PC-3 (cell line): ENCODE data around the gene USO1. TPM values are rescaled to one million over a fixed set of nuclear protein-coding genes. Genes with fewer than 3 reads are reported as not detected.
A peak's percentile ranks its signal among the peaks of the same experiment; 100 is the strongest.
"Not testable (repeated sequence)": the region's sequence is repeated elsewhere in the genome, so short reads cannot be mapped to it uniquely, and the experiment has no call there.

Experiments
- ATAC-seq: fragments of 200-7000 bp; cut with Tn5 transposase; 2 replicates; pipeline ENCODE4 v1.9.1; 2020; ENCODE audit warnings: mild to moderate bottlenecking, moderate library complexity
- BruUV-seq: library from RNA; stranded (reverse); fragments of 400-500 nt; replicated peaks from 2 replicates; lab custom pipeline; 2021; lab: Mats Ljungman, UMichigan
- CTCF ChIA-PET: fragments of 300-600 bp; sonication (Branson Sonifier 250); formaldehyde crosslinking; loops from one replicate; lab custom pipeline; 2022; ENCODE audit warnings: antibody characterized with exemption; lab: Charles Lee
- POLR2A ChIA-PET: fragments of 300-600 bp; sonication (Branson Sonifier 250); formaldehyde crosslinking; loops from one replicate; lab custom pipeline; 2022; ENCODE audit warnings: antibody characterized with exemption; ENCODE audit not compliant: unreplicated experiment; lab: Charles Lee
- DNase-seq: peaks from one replicate; pipeline ENCODE4 v3.0.0-alpha.2; 2015
- H2AFZ ChIP-seq: fragments of 300-600 bp; sonication (generic); 2 replicates; pipeline ENCODE4 v1.6.0; 2016; ENCODE audit warnings: antibody characterized with exemption, low read length
- H3F3A ChIP-seq: fragments of 300-600 bp; sonication (generic); one replicate; pipeline ENCODE4 v1.6.0; 2017; ENCODE audit warnings: antibody characterized with exemption, low read length, control low read depth, mild to moderate bottlenecking; ENCODE audit not compliant: unreplicated experiment
- H3K27ac ChIP-seq: fragments of 300-600 bp; sonication (generic); 2 replicates; pipeline ENCODE4 v1.5.1; 2016; ENCODE audit warnings: mild to moderate bottlenecking, low read length
- H3K27me3 ChIP-seq: fragments of 300-600 bp; sonication (generic); 2 replicates; pipeline ENCODE4 v1.6.1; 2016; ENCODE audit warnings: low read length, mixed read lengths
- H3K36me3 ChIP-seq: fragments of 300-600 bp; sonication (generic); 2 replicates; pipeline ENCODE4 v1.6.1; 2016; ENCODE audit warnings: low read depth, mixed run types, low read length, mixed read lengths
- H3K4me1 ChIP-seq: fragments of 300-600 bp; sonication (generic); 2 replicates; pipeline ENCODE4 v1.5.1; 2016; ENCODE audit warnings: low read length; ENCODE audit not compliant: insufficient read depth
- H3K4me2 ChIP-seq: fragments of 300-600 bp; sonication (generic); 2 replicates; pipeline ENCODE4 v1.6.0; 2016; ENCODE audit warnings: low read length
- H3K4me3 ChIP-seq: fragments of 300-600 bp; sonication (generic); 2 replicates; pipeline ENCODE4 v1.5.1; 2016; ENCODE audit warnings: mild to moderate bottlenecking, low read length, mixed read lengths
- H3K79me2 ChIP-seq: fragments of 300-600 bp; sonication (generic); 2 replicates; pipeline ENCODE4 v1.6.1; 2017; ENCODE audit warnings: low read length, mixed read lengths
- H3K9ac ChIP-seq: fragments of 300-600 bp; sonication (generic); 2 replicates; pipeline ENCODE4 v1.6.0; 2016; ENCODE audit warnings: mild to moderate bottlenecking, low read length
- H3K9me2 ChIP-seq: fragments of 300-600 bp; sonication (generic); replicated peaks from 2 replicates; pipeline ENCODE4 v1.6.1; 2016; ENCODE audit warnings: mixed run types, low read length, mixed read lengths
- H3K9me3 ChIP-seq: fragments of 300-600 bp; sonication (generic); 2 replicates; pipeline ENCODE4 v1.6.1; 2016; ENCODE audit warnings: low read length, mixed read lengths
- H4K20me1 ChIP-seq: fragments of 300-600 bp; sonication (generic); 2 replicates; pipeline ENCODE4 v1.6.1; 2016; ENCODE audit warnings: low read length, mixed read lengths
- EZH2 ChIP-seq: fragments of 300-600 bp; sonication (generic); IDR thresholded peaks from one replicate; pipeline ENCODE4 v1.6.1; 2017; ENCODE audit warnings: antibody characterized with exemption, mild to moderate bottlenecking, low read length; ENCODE audit not compliant: unreplicated experiment
- EZH2phosphoT487 ChIP-seq: fragments of 300-600 bp; sonication (generic); IDR thresholded peaks from 2 replicates; pipeline ENCODE4 v1.6.1; 2018; ENCODE audit warnings: mild to moderate bottlenecking, antibody characterized with exemption, low read length, borderline replicate concordance
- intact Hi-C: fragments of 100-400 bp; cut with micrococcal nuclease; formaldehyde crosslinking; loops from 2 replicates; pipeline ENCODE4 v1.9.0; 2023
- total RNA-seq: library from RNA; depleted of rRNA; stranded (reverse); fragments of >200 nt; gene quantifications from 2 replicates; pipeline ENCODE4 v1.2.3, GENCODE V29; 2014
- TF ChIP-seq, protein P1 (sequence below): fragments of 300-600 bp; sonication (generic); conservative IDR thresholded peaks from 2 replicates; pipeline ENCODE4 v1.5.1; 2017; ENCODE audit warnings: antibody characterized with exemption, low read depth, mild to moderate bottlenecking, low read length

USO1 gene
- total RNA-seq, 1 experiment from 2014 or later, result 34.3 TPM

DNA sequence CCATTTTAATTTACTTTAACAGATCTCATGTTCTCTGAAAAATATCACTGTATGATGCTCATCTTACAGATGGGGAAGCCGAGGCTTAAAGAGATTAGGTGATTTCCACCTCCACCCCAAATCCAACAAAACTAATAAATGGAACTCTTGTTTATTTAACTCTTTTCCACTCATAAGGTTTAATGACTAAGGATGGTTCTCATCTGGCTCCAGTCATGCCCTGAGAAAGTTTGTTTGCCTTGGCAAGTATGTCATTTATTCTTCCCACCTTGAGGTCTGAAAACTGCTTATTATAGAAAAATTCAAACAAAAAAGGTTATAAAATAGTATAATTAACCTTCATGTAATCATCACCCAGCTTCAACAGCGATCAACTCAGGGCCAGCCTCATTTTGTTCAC is 121.6 kb downstream of the USO1 start:
- H3K4me3 ChIP-seq, result no peak overlapping the region
- no peaks in the 10 kb centered on the region for H3K79me2 ChIP-seq
- no peaks in the 10 kb centered on the region for H3K9me2 ChIP-seq
- intact Hi-C loops, result loop anchor here (2.0 kb wide), 1 partner anchor 23 kb away; no protein-coding TSS in a partner anchor
- no peaks in the 10 kb centered on the region for H4K20me1 ChIP-seq
- no peak overlapping the region for H3K27ac ChIP-seq
- DNase-seq (peak; percentile 17), ATAC-seq (peak; percentile 56)
- no peak overlapping the region for H2AFZ ChIP-seq
- POLR2A ChIA-PET, result no interaction called here
- 0 out of 2 replicates have a peak, but pooled peaks cover 7% of the 10 kb centered on the region for H3K4me1 ChIP-seq
- no peaks in the 10 kb centered on the region for H3K27me3 ChIP-seq
- no peaks in the 10 kb centered on the region for H3F3A ChIP-seq
- TF ChIP-seq EZH2, result no peak
- no peak for TF ChIP-seq EZH2phosphoT487
- TF ChIP-seq, protein P1, sequence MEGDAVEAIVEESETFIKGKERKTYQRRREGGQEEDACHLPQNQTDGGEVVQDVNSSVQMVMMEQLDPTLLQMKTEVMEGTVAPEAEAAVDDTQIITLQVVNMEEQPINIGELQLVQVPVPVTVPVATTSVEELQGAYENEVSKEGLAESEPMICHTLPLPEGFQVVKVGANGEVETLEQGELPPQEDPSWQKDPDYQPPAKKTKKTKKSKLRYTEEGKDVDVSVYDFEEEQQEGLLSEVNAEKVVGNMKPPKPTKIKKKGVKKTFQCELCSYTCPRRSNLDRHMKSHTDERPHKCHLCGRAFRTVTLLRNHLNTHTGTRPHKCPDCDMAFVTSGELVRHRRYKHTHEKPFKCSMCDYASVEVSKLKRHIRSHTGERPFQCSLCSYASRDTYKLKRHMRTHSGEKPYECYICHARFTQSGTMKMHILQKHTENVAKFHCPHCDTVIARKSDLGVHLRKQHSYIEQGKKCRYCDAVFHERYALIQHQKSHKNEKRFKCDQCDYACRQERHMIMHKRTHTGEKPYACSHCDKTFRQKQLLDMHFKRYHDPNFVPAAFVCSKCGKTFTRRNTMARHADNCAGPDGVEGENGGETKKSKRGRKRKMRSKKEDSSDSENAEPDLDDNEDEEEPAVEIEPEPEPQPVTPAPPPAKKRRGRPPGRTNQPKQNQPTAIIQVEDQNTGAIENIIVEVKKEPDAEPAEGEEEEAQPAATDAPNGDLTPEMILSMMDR, result no peak
- BruUV-seq, result no TSS peak
- H3K9me3 ChIP-seq, result no peaks in the 10 kb centered on the region
- CTCF ChIA-PET, result no interaction called here
- H3K9ac ChIP-seq, result no peak overlapping the region
- H3K4me2 ChIP-seq, result no peak overlapping the region
- no peaks in the 10 kb centered on the region for H3K36me3 ChIP-seq

DNA sequence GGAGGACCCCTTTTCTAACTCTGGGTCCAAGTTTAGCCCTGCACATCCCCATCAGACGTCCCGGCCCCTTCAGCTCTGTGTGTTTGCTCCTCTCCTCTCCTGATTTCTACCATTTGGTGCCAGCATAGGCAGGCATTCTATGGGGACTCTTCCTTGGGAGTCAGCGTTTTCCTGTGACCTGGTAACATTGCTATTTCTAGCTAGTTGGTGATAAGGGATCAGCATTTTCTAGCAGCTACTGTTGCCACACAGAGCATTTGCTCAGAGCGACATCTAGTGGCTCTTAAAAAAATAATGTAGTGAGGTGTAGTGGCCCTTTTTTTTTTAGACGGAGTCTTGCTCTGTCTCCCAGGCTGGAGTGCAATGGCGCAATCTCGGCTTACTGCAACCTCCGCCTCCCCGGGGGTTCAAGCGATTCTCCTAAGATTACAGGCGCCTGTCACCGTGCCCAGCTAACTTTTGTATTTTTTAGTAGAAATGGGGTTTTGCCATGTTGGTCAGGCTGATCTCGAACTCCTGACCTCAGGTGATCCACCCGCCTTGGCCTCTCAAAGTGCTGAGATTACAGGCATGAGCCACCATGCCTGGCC is 123.9 kb downstream of the USO1 start:
- ATAC-seq (peak; percentile 81), DNase-seq (peak; percentile 77)
- H3K9ac ChIP-seq, H3K27me3 ChIP-seq, POLR2A ChIA-PET, H3K27ac ChIP-seq, H3K36me3 ChIP-seq, H3K79me2 ChIP-seq, BruUV-seq, H4K20me1 ChIP-seq, H3F3A ChIP-seq, H3K9me2 ChIP-seq, H3K9me3 ChIP-seq, H3K4me1 ChIP-seq, H3K4me3 ChIP-seq, intact Hi-C loops: not testable (repeated sequence)
- TF ChIP-seq, protein P1, result peak; percentile 59; the same call in 1 of the 2 replicates
- Histone ChIP-seq H3K4me2 (peak overlapping the region; percentile 63), H2AFZ (peak overlapping the region; percentile 55; the same call in 1 of the 2 replicates)
- CTCF ChIA-PET, result interaction anchor here (0.5 to 0.7 kb wide), 7 partner anchors 21 to 431 kb away, joined by 3 to 5 read pairs (median 3); no protein-coding TSS in a partner anchor

DNA sequence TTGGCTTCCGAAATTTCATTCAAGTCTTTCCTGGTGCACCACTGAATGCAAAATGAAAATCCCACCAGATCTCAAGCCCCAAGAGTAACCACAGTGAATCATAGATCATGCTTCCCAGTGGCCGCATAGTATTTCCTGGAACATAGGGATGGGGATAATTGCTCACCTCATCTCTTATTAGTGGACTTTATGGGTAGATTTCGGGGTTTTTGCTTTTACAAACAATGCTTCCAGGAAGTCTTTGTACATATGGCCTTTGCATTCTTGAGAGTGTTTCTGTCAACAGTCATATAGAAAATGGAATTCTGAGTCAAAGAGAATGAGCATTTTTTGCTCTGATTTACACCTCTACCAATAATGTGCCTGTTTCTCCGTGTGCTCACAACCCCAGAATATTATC is 124.5 kb downstream of the USO1 start:
- TF ChIP-seq EZH2phosphoT487, result no peak
- TF ChIP-seq, protein P1, result no peak
- TF ChIP-seq EZH2, result no peak

More for the DNA sequence above, 124.5 kb downstream of the USO1 start:
- no peaks in the 10 kb centered on the region for H3K36me3 ChIP-seq
- no peak overlapping the region for H3K4me3 ChIP-seq
- ChIA-PET POLR2A (no interaction called here), CTCF (no interaction called here)
- H3K79me2 ChIP-seq, result no peaks in the 10 kb centered on the region
- no peaks in the 10 kb centered on the region for H3K9me2 ChIP-seq
- no peak for DNase-seq
- H2AFZ ChIP-seq, result peak overlapping the region; percentile 55; the same call in 1 of the 2 replicates
- H4K20me1 ChIP-seq, result no peaks in the 10 kb centered on the region
- ATAC-seq, result peak; percentile 29; the same call in 1 of the 2 replicates
- 0 out of 2 replicates have a peak, but pooled peaks cover 7% of the 10 kb centered on the region for H3K4me1 ChIP-seq
- no peaks in the 10 kb centered on the region for H3K9me3 ChIP-seq
- peak overlapping the region; percentile 63; the same call in 1 of the 2 replicates for H3K4me2 ChIP-seq
- no peaks in the 10 kb centered on the region for H3K27me3 ChIP-seq
- no peak overlapping the region for H3K27ac ChIP-seq
- no peak overlapping the region for H3K9ac ChIP-seq
- no peaks in the 10 kb centered on the region for H3F3A ChIP-seq
- BruUV-seq, result no TSS peak
- intact Hi-C loops, result no loop called here
